ENCODE measurements around the gene ACTR5. TPM values are rescaled to one million over a fixed set of nuclear protein-coding genes. Genes with fewer than 3 reads are reported as not detected.
A peak's percentile ranks its signal among the peaks of the same experiment; 100 is the strongest.

ACTR5 gene
- total RNA-seq, 1 donor from 2014 or later, result 10.1 TPM

DNA sequence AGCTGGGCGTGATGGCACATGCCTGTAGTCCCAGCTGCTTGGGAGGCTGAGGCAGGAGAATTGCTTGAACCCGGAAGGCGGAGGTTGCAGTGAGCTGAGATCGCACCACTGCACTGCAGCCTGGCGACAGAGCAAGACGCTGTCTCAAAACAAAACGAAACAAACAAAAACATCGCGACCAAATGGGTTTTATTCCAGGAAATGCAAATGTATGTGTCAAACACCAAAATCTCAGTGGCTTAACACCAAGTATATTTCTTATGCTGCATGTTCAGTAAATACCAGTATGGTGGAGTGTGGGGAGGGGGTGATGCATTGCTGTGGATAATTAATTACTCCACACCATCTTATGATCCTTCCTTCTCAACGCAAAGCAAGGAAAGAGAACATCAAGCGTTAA lies 28.1 kb downstream of the ACTR5 start:
- H3K4me3 Mint-ChIP-seq (ENCODE audit: unreplicated experiment), result no peak overlapping the region
- TF ChIP-seq, protein P1, sequence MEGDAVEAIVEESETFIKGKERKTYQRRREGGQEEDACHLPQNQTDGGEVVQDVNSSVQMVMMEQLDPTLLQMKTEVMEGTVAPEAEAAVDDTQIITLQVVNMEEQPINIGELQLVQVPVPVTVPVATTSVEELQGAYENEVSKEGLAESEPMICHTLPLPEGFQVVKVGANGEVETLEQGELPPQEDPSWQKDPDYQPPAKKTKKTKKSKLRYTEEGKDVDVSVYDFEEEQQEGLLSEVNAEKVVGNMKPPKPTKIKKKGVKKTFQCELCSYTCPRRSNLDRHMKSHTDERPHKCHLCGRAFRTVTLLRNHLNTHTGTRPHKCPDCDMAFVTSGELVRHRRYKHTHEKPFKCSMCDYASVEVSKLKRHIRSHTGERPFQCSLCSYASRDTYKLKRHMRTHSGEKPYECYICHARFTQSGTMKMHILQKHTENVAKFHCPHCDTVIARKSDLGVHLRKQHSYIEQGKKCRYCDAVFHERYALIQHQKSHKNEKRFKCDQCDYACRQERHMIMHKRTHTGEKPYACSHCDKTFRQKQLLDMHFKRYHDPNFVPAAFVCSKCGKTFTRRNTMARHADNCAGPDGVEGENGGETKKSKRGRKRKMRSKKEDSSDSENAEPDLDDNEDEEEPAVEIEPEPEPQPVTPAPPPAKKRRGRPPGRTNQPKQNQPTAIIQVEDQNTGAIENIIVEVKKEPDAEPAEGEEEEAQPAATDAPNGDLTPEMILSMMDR (IDR thresholded peaks at IDR 0.05; ENCODE audit: partially characterized antibody, unreplicated experiment), result no peak
- no peak overlapping the region for H3K27ac Mint-ChIP-seq (ENCODE audit: unreplicated experiment)
- peaks cover 22% of the 10 kb centered on the region for H3K36me3 Mint-ChIP-seq (ENCODE audit: unreplicated experiment)
- no peaks in the 10 kb centered on the region for H3K9me3 Mint-ChIP-seq (ENCODE audit: unreplicated experiment)
- no peak for DNase-seq
- H3K27me3 Mint-ChIP-seq (ENCODE audit: unreplicated experiment), result peaks cover 7% of the 10 kb centered on the region
- H3K4me1 Mint-ChIP-seq (ENCODE audit: low read depth, unreplicated experiment), result peaks cover 2% of the 10 kb centered on the region

DNA sequence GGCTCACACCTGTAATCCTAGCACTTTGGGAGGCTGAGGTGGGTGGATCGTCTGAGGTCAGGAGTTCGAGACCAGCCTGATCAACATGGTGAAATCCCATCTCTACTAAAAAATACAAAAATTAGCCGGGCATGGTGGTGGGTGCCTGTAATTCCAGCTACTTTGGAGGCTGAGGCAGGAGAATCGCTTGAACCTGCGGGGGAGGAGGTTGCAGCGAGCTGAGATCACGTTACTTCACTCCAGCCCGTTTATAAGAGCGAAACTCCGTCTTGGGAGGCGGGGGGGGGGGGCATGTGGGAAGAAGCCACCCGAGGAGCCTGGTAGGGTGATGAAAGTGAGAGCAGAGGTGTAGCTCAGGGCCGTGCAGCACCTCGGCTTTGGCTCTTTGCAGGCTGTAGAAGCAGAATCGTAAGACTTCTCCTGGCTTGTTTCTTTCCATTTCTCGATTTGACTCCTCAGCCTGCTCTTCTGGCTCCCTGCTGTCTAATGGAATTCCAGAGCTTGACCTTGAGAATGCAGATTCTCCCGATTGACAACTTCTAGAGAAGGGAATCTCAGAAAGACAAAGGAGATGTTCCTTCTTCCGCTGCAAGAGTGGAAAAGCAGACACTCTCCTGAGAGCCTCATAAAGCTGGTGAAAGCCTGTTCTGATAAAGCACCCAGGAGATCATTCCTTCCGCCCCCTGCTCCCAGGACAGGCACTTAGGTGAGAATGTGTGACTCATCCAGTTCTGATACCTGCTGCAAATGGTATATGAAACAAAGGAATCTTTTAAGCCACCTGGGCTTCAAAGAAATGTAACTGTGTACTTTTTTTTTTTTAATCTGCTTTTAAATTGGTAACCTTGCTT lies 31.2 kb downstream of the ACTR5 start:
- Mint-ChIP-seq H3K27me3 (ENCODE audit: unreplicated experiment) (no peaks in the 10 kb centered on the region), H3K4me1 (ENCODE audit: low read depth, unreplicated experiment) (peaks cover 2% of the 10 kb centered on the region), H3K36me3 (ENCODE audit: unreplicated experiment) (peaks cover under 1% of the 10 kb centered on the region), H3K9me3 (ENCODE audit: unreplicated experiment) (peaks cover 3% of the 10 kb centered on the region), H3K4me3 (ENCODE audit: unreplicated experiment) (no peak overlapping the region), H3K27ac (ENCODE audit: unreplicated experiment) (no peak overlapping the region)
- TF ChIP-seq, protein P1 (IDR thresholded peaks at IDR 0.05; ENCODE audit: partially characterized antibody, unreplicated experiment), result no peak
- DNase-seq, result no peak

DNA sequence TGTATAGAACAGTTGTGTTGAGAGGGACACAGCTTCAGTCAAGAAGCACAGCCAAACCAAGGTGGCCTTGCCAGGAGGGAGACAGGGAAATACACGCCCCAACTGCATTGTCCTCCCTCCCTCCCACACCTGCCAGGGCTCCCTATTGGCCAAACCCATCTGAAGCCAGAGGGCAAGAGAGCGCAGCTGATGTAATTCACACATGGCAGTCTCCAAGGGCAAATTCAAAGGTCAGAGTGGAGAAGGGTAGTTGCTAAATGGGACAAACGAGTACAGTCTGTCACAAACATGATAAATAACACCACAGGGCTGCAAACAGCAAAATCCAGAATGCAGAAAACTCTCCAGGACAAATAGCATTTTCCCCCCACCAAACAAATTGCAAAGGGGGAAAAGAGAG lies 34.0 kb downstream of the ACTR5 start:
- no peak for DNase-seq
- no peaks in the 10 kb centered on the region for H3K27me3 Mint-ChIP-seq (ENCODE audit: unreplicated experiment)
- H3K9me3 Mint-ChIP-seq (ENCODE audit: unreplicated experiment), result peaks cover 3% of the 10 kb centered on the region
- peaks cover 2% of the 10 kb centered on the region for H3K4me1 Mint-ChIP-seq (ENCODE audit: low read depth, unreplicated experiment)
- TF ChIP-seq, protein P1 (IDR thresholded peaks at IDR 0.05; ENCODE audit: partially characterized antibody, unreplicated experiment), result no peak
- no peaks in the 10 kb centered on the region for H3K36me3 Mint-ChIP-seq (ENCODE audit: unreplicated experiment)
- H3K4me3 Mint-ChIP-seq (ENCODE audit: unreplicated experiment), result no peak overlapping the region
- peak overlapping the region; percentile 53 for H3K27ac Mint-ChIP-seq (ENCODE audit: unreplicated experiment)

DNA sequence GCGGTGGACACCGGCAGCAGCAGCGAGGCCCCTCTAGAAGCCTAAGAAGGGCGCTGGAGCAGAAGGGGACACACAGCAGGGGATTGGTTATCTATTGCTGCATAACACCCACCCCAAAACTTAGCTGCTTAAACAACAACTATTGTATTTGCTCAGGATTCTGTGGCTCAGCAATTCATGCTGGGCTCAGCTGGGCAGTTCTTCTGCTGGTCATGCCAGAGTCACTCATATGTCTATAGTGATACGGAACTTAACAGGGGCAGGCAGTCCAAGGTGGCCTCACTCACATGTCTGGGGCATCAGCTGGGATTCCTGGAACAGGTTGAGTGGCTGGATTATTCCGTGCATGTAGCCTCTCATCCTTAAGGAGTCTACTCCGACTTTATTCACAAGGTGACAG lies 39.6 kb downstream of the ACTR5 start:
- H3K9me3 Mint-ChIP-seq (ENCODE audit: unreplicated experiment), result no peaks in the 10 kb centered on the region
- H3K36me3 Mint-ChIP-seq (ENCODE audit: unreplicated experiment), result no peaks in the 10 kb centered on the region
- H3K4me1 Mint-ChIP-seq (ENCODE audit: low read depth, unreplicated experiment), result no peaks in the 10 kb centered on the region
- H3K27ac Mint-ChIP-seq (ENCODE audit: unreplicated experiment), result no peak overlapping the region
- DNase-seq, result no peak
- H3K4me3 Mint-ChIP-seq (ENCODE audit: unreplicated experiment), result no peak overlapping the region
- TF ChIP-seq, protein P1 (IDR thresholded peaks at IDR 0.05; ENCODE audit: partially characterized antibody, unreplicated experiment), result no peak
- H3K27me3 Mint-ChIP-seq (ENCODE audit: unreplicated experiment), result peaks cover 2% of the 10 kb centered on the region

DNA sequence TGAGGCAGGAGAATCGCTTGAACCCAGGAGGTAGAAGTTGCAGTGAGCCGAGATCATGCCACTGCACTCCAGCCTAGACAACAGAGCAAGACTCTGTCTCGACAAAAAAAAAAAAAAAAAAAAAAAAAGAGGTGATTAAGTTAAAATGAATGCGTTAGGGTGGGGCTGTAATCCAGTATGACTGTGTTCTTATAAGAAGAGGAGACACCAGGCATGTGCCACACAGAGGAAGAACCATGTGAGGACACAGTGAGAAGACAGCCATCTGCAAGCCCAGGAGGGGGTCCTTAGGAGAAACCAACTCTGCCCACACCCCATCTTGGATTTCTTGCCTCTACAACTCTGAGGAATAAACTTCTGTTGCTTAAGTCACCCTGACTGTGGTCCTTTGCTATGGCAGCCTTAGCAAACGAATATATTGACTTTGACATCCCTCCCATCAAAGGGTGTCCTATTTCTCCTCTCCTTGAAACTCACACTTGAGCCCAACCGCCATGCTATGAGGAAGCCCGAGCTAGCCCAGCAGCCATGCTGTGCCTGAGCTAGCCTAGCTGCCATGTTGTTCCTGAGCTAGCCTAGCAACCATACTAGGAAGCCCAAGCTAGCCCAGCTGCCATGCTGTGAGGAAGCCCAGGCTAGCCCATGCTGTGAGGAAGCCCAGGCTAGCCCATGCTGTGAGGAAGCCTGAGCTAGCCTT lies 41.4 kb downstream of the ACTR5 start:
- no peak for DNase-seq
- no peaks in the 10 kb centered on the region for H3K4me1 Mint-ChIP-seq (ENCODE audit: low read depth, unreplicated experiment)
- H3K9me3 Mint-ChIP-seq (ENCODE audit: unreplicated experiment), result no peaks in the 10 kb centered on the region
- H3K36me3 Mint-ChIP-seq (ENCODE audit: unreplicated experiment), result no peaks in the 10 kb centered on the region
- TF ChIP-seq, protein P1 (IDR thresholded peaks at IDR 0.05; ENCODE audit: partially characterized antibody, unreplicated experiment), result no peak
- peaks cover 2% of the 10 kb centered on the region for H3K27me3 Mint-ChIP-seq (ENCODE audit: unreplicated experiment)
- no peak overlapping the region for H3K27ac Mint-ChIP-seq (ENCODE audit: unreplicated experiment)
- no peak overlapping the region for H3K4me3 Mint-ChIP-seq (ENCODE audit: unreplicated experiment)
